ENCODE data around the gene CD48.

- TF ChIP-seq POLR2AphosphoS5 (IDR thresholded peaks at IDR 0.05; ENCODE audit: low read depth, low read length): no peak
- 0 out of 2 replicates have a peak, but pooled peaks have one; percentile 23 for TF ChIP-seq POLR2A (IDR thresholded peaks at IDR 0.05; ENCODE audit: low read depth, low read length)
These were observed 47.0 kb downstream of the CD48 start for GRCh38 chr1:160664573-160665051.
